HCT116 (cell line): ENCODE results near the gene NKPD1. TPM values are rescaled to one million over a fixed set of nuclear protein-coding genes. Genes with fewer than 3 reads are reported as not detected.
A peak's percentile ranks its signal among the peaks of the same experiment; 100 is the strongest.

Experiments used
- ATAC-seq: fragments of 200-7000 bp; cut with Tn5 transposase; 2 replicates; pipeline ENCODE4 v1.9.1; 2020; ENCODE audit warnings: mild to moderate bottlenecking, moderate library complexity
- BruUV-seq: library from RNA; stranded (reverse); fragments of 400-500 nt; replicated peaks from 2 replicates; lab custom pipeline; 2021; lab: Mats Ljungman, UMichigan
- CTCF ChIA-PET: fragments of 300-600 bp; sonication (Branson Sonifier 250); formaldehyde crosslinking; loops from one replicate; lab custom pipeline; 2021; ENCODE audit warnings: antibody characterized with exemption; lab: Charles Lee
- POLR2A ChIA-PET: fragments of 300-600, 350-600 bp; sonication (Branson Sonifier 250); formaldehyde crosslinking; loops from one replicate; lab custom pipeline; 2021; ENCODE audit warnings: antibody characterized with exemption; lab: Charles Lee
- RAD21 ChIA-PET, 2 experiments: fragments of 300-600 bp; sonication (Branson Sonifier 250); formaldehyde crosslinking; loops; one replicate each; lab custom pipeline; 2023; ENCODE audit warnings: low total read pairs in 2 of 2; ENCODE audit not compliant: uncharacterized antibody in 2 of 2, unreplicated experiment in 2 of 2, low non-redundant PET in 1 of 2; lab: Charles Lee
- DNase-seq: peaks from one replicate; pipeline ENCODE4 v3.0.0-alpha.2; 2010; ENCODE audit warnings: low read depth, low spot score
- H2AFZ ChIP-seq: fragments of 200-600 bp; shearing (Covaris generic), sonication (generic); 2 replicates; pipeline ENCODE4 v1.6.1; 2017; ENCODE audit warnings: low read depth, mixed run types, mixed read lengths, antibody characterized with exemption, low read length; ENCODE audit not compliant: poor library complexity, severe bottlenecking
- H3K27ac ChIP-seq: 2 replicates; pipeline ENCODE4 v1.5.1; 2012; ENCODE audit warnings: low read depth, low read length
- H3K27me3 ChIP-seq: fragments of 200-600 bp; sonication (generic); 2 replicates; pipeline ENCODE4 v1.6.1; 2016; ENCODE audit warnings: mixed run types, low read length, mixed read lengths; ENCODE audit not compliant: insufficient read depth
- H3K36me3 ChIP-seq, 2 experiments: fragments of 200-500 bp in 1 of 2; fragments of 200-600 bp in 1 of 2; sonication (Bioruptor generic) in 1 of 2; sonication (generic) in 1 of 2; 2 replicates each; pipeline versions ENCODE4 v1.5.1 to v1.6.1; 2014 to 2016; ENCODE audit warnings: low read length in 2 of 2, inconsistent platforms in 1 of 2, mixed read lengths in 1 of 2, mixed run types in 1 of 2; ENCODE audit not compliant: insufficient read depth in 2 of 2, control insufficient read depth in 1 of 2
- H3K4me1 ChIP-seq, 2 experiments: fragments of 200-600 bp in 1 of 2; sonication (generic) in 1 of 2; 2 replicates each; pipeline versions ENCODE4 v1.5.1 to v1.6.1; 2012 to 2017; ENCODE audit warnings: low read length in 2 of 2, inconsistent platforms in 1 of 2, mild to moderate bottlenecking in 1 of 2, mixed read lengths in 1 of 2, mixed run types in 1 of 2, moderate library complexity in 1 of 2; ENCODE audit not compliant: insufficient read depth in 2 of 2, control insufficient read depth in 1 of 2
- H3K4me2 ChIP-seq: fragments of 200-600 bp; sonication (generic); 2 replicates; pipeline ENCODE4 v1.6.1; 2017; ENCODE audit warnings: mixed run types, low read length, mixed read lengths
- H3K4me3 ChIP-seq, 2 experiments: fragments of 200-600 bp in 1 of 2; sonication (generic) in 1 of 2; replicated peaks in 1 of 2; 2 replicates each; pipeline ENCODE4 v1.5.1; 2011 to 2016; ENCODE audit warnings: low read length in 2 of 2, control low read depth in 1 of 2, low read depth in 1 of 2, mild to moderate bottlenecking in 1 of 2, mixed read lengths in 1 of 2, mixed run types in 1 of 2
- H3K79me2 ChIP-seq: fragments of 200-600 bp; sonication (generic); 2 replicates; pipeline ENCODE4 v1.6.1; 2017; ENCODE audit warnings: mild to moderate bottlenecking, mixed run types, low read length, moderate library complexity, mixed read lengths; ENCODE audit not compliant: insufficient read depth
- H3K9ac ChIP-seq: fragments of 200-600 bp; sonication (generic); 2 replicates; pipeline ENCODE4 v1.6.1; 2016; ENCODE audit warnings: low read length, mixed read lengths
- H3K9me2 ChIP-seq: fragments of 200-600 bp; sonication (generic), shearing (Covaris generic); 2 replicates; pipeline ENCODE4 v1.6.1; 2017; ENCODE audit warnings: mixed run types, mild to moderate bottlenecking, moderate library complexity; ENCODE audit not compliant: insufficient read depth
- H3K9me3 ChIP-seq, 2 experiments: fragments of 200-500 bp in 1 of 2; fragments of 200-600 bp in 1 of 2; sonication (Bioruptor generic) in 1 of 2; sonication (generic) in 1 of 2; 2 replicates each; pipeline ENCODE4 v1.6.1; 2014 to 2017; ENCODE audit warnings: low read length in 2 of 2, mixed read lengths in 2 of 2, inconsistent platforms in 1 of 2, low read depth in 1 of 2, mild to moderate bottlenecking in 1 of 2, mixed run types in 1 of 2, moderate library complexity in 1 of 2; ENCODE audit not compliant: control insufficient read depth in 1 of 2, insufficient read depth in 1 of 2
- H4K20me1 ChIP-seq: fragments of 200-600 bp; sonication (generic), shearing (Covaris generic); 2 replicates; pipeline ENCODE4 v1.6.1; 2017; ENCODE audit warnings: mixed run types, mild to moderate bottlenecking, moderate library complexity; ENCODE audit not compliant: insufficient read depth
- ATF3 ChIP-seq: IDR thresholded peaks from 2 replicates; pipeline ENCODE4 v1.6.1; 2012
- CBX3 ChIP-seq: IDR thresholded peaks from 2 replicates; pipeline ENCODE4 v1.6.1; 2012; ENCODE audit warnings: low read depth
- CTCF ChIP-seq, 3 experiments: fragments of 200-600 bp in 1 of 3; sonication (generic) in 1 of 3; IDR thresholded peaks in 2 of 3; conservative IDR thresholded peaks in 1 of 3; 2 replicates each; pipeline ENCODE4 v1.5.1; 2012 to 2017; ENCODE audit warnings: low read depth in 2 of 3, low read length in 2 of 3, antibody characterized with exemption in 1 of 3, borderline replicate concordance in 1 of 3, control low read depth in 1 of 3, mild to moderate bottlenecking in 1 of 3, mixed read lengths in 1 of 3, mixed run types in 1 of 3, moderate library complexity in 1 of 3; ENCODE audit not compliant: insufficient read depth in 1 of 3
- EGR1 ChIP-seq: IDR thresholded peaks from 2 replicates; pipeline ENCODE4 v1.6.1; 2012; ENCODE audit warnings: low read depth
- ELF1 ChIP-seq: IDR thresholded peaks from 2 replicates; pipeline ENCODE4 v1.6.1; 2012; ENCODE audit warnings: low read depth, borderline replicate concordance
- EZH2 ChIP-seq: fragments of 200-600 bp; sonication (generic); IDR thresholded peaks from 2 replicates; pipeline ENCODE4 v1.6.1; 2017; ENCODE audit warnings: antibody characterized with exemption, mixed run types
- EZH2phosphoT487 ChIP-seq: fragments of 200-600 bp; IDR thresholded peaks from 2 replicates; pipeline ENCODE4 v1.6.1; 2018; ENCODE audit warnings: antibody characterized with exemption, borderline replicate concordance
- MAX ChIP-seq: IDR thresholded peaks from 2 replicates; pipeline ENCODE4 v1.6.1; 2012
- POLR2A ChIP-seq: IDR thresholded peaks from 2 replicates; pipeline ENCODE4 v1.7.0; 2011; ENCODE audit warnings: borderline replicate concordance; ENCODE audit not compliant: insufficient read depth, insufficient read length; ENCODE audit errors: extremely low read depth
- RAD21 ChIP-seq: IDR thresholded peaks from 2 replicates; pipeline ENCODE4 v1.6.1; 2012; ENCODE audit warnings: low read depth, mild to moderate bottlenecking
- REST ChIP-seq: IDR thresholded peaks from 2 replicates; pipeline ENCODE4 v1.6.1; 2012; ENCODE audit warnings: low read depth
- SIN3A ChIP-seq: IDR thresholded peaks from 2 replicates; pipeline ENCODE4 v1.6.1; 2012; ENCODE audit warnings: low read depth
- SP1 ChIP-seq: IDR thresholded peaks from 2 replicates; pipeline ENCODE4 v1.6.1; 2012; ENCODE audit warnings: low read depth
- SRF ChIP-seq: IDR thresholded peaks from 2 replicates; pipeline ENCODE4 v1.6.1; 2012; ENCODE audit warnings: low read depth
- TCF7L2 ChIP-seq: IDR thresholded peaks from 2 replicates; pipeline ENCODE4 v1.7.0; 2011; ENCODE audit warnings: borderline replicate concordance, inconsistent platforms; ENCODE audit not compliant: insufficient read depth, insufficient read length; ENCODE audit errors: extremely low read depth
- ZBTB33 ChIP-seq: IDR thresholded peaks from 2 replicates; pipeline ENCODE4 v1.6.1; 2011; ENCODE audit warnings: mild to moderate bottlenecking, low read length, moderate library complexity; ENCODE audit not compliant: insufficient replicate concordance; ENCODE audit errors: extremely low read depth
- ZFX ChIP-seq: fragments of 450-650 bp; IDR thresholded peaks from 2 replicates; pipeline ENCODE4 v1.6.1; 2017
- ZNF274 ChIP-seq: fragments of 200-500 bp; sonication (Bioruptor generic); IDR thresholded peaks from 2 replicates; pipeline ENCODE4 v1.6.1; 2014; ENCODE audit warnings: mild to moderate bottlenecking, low read depth, low read length, inconsistent platforms
- intact Hi-C: fragments of 100-400 bp; cut with micrococcal nuclease; formaldehyde crosslinking; loops from 2 replicates; pipeline ENCODE4 v1.10.0; 2022
- total RNA-seq: library from RNA; stranded (reverse); gene quantifications from one replicate; pipeline ENCODE4 v1.2.1, GENCODE V29; 2021; ENCODE audit not compliant: unreplicated experiment

NKPD1 gene
- total RNA-seq, 1 experiment from 2014 or later: 0.64 TPM

GRCh38 chr19:45150180-45150579 lies 10.6 kb downstream of the NKPD1 start (continued):
- TF ChIP-seq CTCF (IDR thresholded peaks at IDR 0.05 in 2 of 3, conservative IDR thresholded peaks at IDR 0.05 in 1 of 3; ENCODE audit: borderline replicate concordance in 1 of 3, insufficient read depth in 1 of 3, low read depth in 2 of 3, low read length in 2 of 3) (no peak), EZH2 (no peak), MAX (no peak)

- CTCF ChIA-PET: interaction anchor here (1.0 kb wide), 2 partner anchors 15 to 29 kb away, joined by 3 read pairs; partner anchors contain the start of genes BLOC1S3 and TRAPPC6A
- peaks cover 22 to 33% of the 10 kb centered on the region in 2 experiments for H3K4me1 ChIP-seq
These were observed 11.7 kb downstream of the NKPD1 start for GRCh38 chr19:45149129-45149528.

More at GRCh38 chr19:45149129-45149528, 11.7 kb downstream of the NKPD1 start:
- TF ChIP-seq ZNF274 (no peak), POLR2A (no peak), SRF (no peak), RAD21 (no peak), ATF3 (no peak), CBX3 (no peak), EGR1 (no peak), SIN3A (no peak), TCF7L2 (no peak), EZH2phosphoT487 (no peak), EZH2 (no peak), ELF1 (no peak), ZFX (no peak), ZBTB33 (no peak), SP1 (no peak), REST (no peak)
- BruUV-seq: TSS peak; percentile 16
- no peak overlapping the region for H2AFZ ChIP-seq
- H3K4me2 ChIP-seq: no peak overlapping the region
- H3K79me2 ChIP-seq: no peaks in the 10 kb centered on the region
- H3K36me3 ChIP-seq: no peaks in the 10 kb centered on the region
- H3K27ac ChIP-seq: no peak overlapping the region
- intact Hi-C loops: no loop called here
- no peaks in the 10 kb centered on the region for H3K27me3 ChIP-seq
- no peaks in the 10 kb centered on the region for H3K9me2 ChIP-seq
- no peak for ATAC-seq
- no peaks in the 10 kb centered on the region for H4K20me1 ChIP-seq
- DNase-seq: no peak
- ChIA-PET RAD21 (no interaction called here), POLR2A (no interaction called here)
- H3K4me3 ChIP-seq: no peak overlapping the region
- no peak overlapping the region for H3K9ac ChIP-seq
- no peaks in the 10 kb centered on the region for H3K9me3 ChIP-seq
